ENCODE data around the gene MLPH. TPM values are rescaled to one million over a fixed set of nuclear protein-coding genes. Genes with fewer than 3 reads are reported as not detected.

Gene MLPH
- total RNA-seq, 3 donors from 2014 or later = 15.5 to 242 (median 223) TPM

GRCh38 chr2:237557633-237558015, 70.6 kb downstream of the MLPH start:
- no peaks in the 10 kb centered on the region for H3K27me3 ChIP-seq
- peaks cover 4 to 11% of the 10 kb centered on the region in 2 donors for H3K9me3 ChIP-seq
- peak overlapping the region in 1 of 2 donors; percentile 0 for H3K27ac ChIP-seq
- H3K4me1 ChIP-seq = peaks cover 0 to 10% of the 10 kb centered on the region in 2 donors
- intact Hi-C loops (cut with DNase I; ENCODE audit: low total_unique reads) = no loop called here
- no peak overlapping the region for H3K4me3 ChIP-seq
- H3K36me3 ChIP-seq = no peaks in the 10 kb centered on the region
- TF ChIP-seq POLR2A (IDR thresholded peaks at IDR 0.05) (no peak), POLR2AphosphoS5 (IDR thresholded peaks at IDR 0.05) (no peak), CTCF (IDR thresholded peaks at IDR 0.05) (no peak)
- DNase-seq (ENCODE audit: low spot score in 2 of 2) = no peak

GRCh38 chr2:237558961-237559641, 72.0 kb downstream of the MLPH start:
- H3K36me3 ChIP-seq = no peaks in the 10 kb centered on the region
- peak overlapping the region; percentile 60 to 82 for H3K27ac ChIP-seq
- no peaks in the 10 kb centered on the region for H3K27me3 ChIP-seq
- peaks cover 0 to 10% of the 10 kb centered on the region in 2 donors for H3K4me1 ChIP-seq
- H3K9me3 ChIP-seq = peaks cover 2 to 11% of the 10 kb centered on the region in 2 donors
- intact Hi-C loops (cut with DNase I; ENCODE audit: low total_unique reads) = no loop called here
- TF ChIP-seq POLR2A (IDR thresholded peaks at IDR 0.05) (no peak), POLR2AphosphoS5 (IDR thresholded peaks at IDR 0.05) (peak in 1 of 3 donors; percentile 53)
- DNase-seq (ENCODE audit: low spot score in 2 of 2) = peak; percentile 69 to 76
- H3K4me3 ChIP-seq = peak overlapping the region in 1 of 3 donors; percentile 43

- Histone ChIP-seq H3K36me3 (no peaks in the 10 kb centered on the region), H3K27ac (no peak overlapping the region), H3K27me3 (no peaks in the 10 kb centered on the region), H3K4me1 (peaks cover 0 to 10% of the 10 kb centered on the region in 2 donors), H3K4me3 (no peak overlapping the region), H3K9me3 (no peaks in the 10 kb centered on the region)
- DNase-seq (ENCODE audit: low spot score in 2 of 2) = no peak
- intact Hi-C loops (cut with DNase I; ENCODE audit: low total_unique reads) = no loop called here
- TF ChIP-seq POLR2A (IDR thresholded peaks at IDR 0.05) (no peak), POLR2AphosphoS5 (IDR thresholded peaks at IDR 0.05) (no peak), CTCF (IDR thresholded peaks at IDR 0.05) (no peak)
Observed at GRCh38 chr2:237561221-237561620, 74.2 kb downstream of the MLPH start.

- DNase-seq (ENCODE audit: low spot score in 2 of 2) = no peak
- Histone ChIP-seq H3K36me3 (no peaks in the 10 kb centered on the region), H3K4me3 (no peak overlapping the region), H3K27ac (no peak overlapping the region), H3K4me1 (peaks cover 0 to 8% of the 10 kb centered on the region in 2 donors), H3K9me3 (no peaks in the 10 kb centered on the region), H3K27me3 (no peaks in the 10 kb centered on the region)
- intact Hi-C loops (cut with DNase I; ENCODE audit: low total_unique reads) = no loop called here
- no peak for TF ChIP-seq POLR2AphosphoS5 (IDR thresholded peaks at IDR 0.05)
- no peak for TF ChIP-seq CTCF (IDR thresholded peaks at IDR 0.05)
- TF ChIP-seq POLR2A (IDR thresholded peaks at IDR 0.05) = no peak
Observed at GRCh38 chr2:237563816-237564215, 76.8 kb downstream of the MLPH start.

- DNase-seq (ENCODE audit: low spot score in 2 of 2) = no peak
- Histone ChIP-seq H3K36me3 (no peaks in the 10 kb centered on the region), H3K27ac (no peak overlapping the region), H3K27me3 (no peaks in the 10 kb centered on the region), H3K4me3 (no peak overlapping the region), H3K4me1 (no peaks in the 10 kb centered on the region), H3K9me3 (no peaks in the 10 kb centered on the region)
- TF ChIP-seq POLR2AphosphoS5 (IDR thresholded peaks at IDR 0.05) = no peak
- no peak for TF ChIP-seq CTCF (IDR thresholded peaks at IDR 0.05)
- no peak for TF ChIP-seq POLR2A (IDR thresholded peaks at IDR 0.05)
- intact Hi-C loops (cut with DNase I; ENCODE audit: low total_unique reads) = no loop called here
Observed at GRCh38 chr2:237564526-237565131, 77.6 kb downstream of the MLPH start.

Data from breast epithelium (tissue), 4 donors.